ENCODE measurements around the gene CCNF.

CCNF gene

DNA sequence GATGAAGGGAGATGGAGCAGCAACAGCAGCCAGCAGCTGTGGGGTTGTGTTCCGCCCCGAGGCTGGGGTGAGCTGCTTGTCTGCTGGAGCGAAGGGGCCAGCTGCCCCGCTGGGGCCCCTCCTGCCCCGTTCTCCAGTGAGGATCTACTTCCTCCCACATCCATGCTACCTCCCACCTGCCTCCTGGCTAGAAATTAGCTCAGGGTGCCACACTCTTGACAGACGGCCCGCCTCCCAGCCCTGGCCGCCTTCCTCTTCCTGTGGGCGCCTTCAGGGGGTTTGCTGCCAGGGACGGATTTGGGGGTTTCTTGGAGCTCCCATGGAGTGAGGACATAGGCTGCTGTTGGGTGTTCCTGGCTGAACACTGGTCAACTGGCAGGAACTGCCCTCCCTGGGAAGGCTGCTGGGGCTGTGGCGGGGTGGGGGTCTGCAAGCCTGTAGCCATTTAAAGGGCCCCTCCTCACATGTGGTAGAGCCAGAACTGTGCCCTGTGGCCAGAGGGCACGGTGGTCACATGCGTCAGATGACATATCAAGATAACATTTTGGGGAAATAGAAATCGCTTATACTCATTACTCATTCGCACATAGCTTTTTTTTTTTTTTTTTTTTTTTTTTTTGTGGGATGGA lies 58.8 kb downstream of the CCNF start:
- peak; percentile 79 to 87 (median 84) for DNase-seq

DNA sequence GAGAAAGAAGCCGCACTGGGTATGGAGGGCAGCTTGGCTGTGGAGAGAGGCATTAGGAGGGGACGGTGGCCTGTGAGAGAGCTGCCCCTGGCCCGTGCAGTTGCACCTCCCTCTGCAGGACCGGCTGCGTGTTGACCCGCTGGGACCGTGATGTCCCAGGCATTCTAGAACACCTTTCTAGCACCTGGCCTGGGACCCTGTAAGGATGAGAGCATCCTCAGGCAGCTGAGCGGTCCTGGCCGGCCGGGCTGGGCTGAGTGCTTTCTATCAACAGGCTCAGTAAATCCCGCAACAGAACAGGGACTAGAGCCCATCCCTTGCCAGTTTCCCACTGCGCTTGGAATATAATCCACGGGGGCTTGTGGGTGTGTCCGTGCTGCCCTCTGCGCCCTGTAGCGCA lies 60.3 kb downstream of the CCNF start:
- no peak for DNase-seq

DNA sequence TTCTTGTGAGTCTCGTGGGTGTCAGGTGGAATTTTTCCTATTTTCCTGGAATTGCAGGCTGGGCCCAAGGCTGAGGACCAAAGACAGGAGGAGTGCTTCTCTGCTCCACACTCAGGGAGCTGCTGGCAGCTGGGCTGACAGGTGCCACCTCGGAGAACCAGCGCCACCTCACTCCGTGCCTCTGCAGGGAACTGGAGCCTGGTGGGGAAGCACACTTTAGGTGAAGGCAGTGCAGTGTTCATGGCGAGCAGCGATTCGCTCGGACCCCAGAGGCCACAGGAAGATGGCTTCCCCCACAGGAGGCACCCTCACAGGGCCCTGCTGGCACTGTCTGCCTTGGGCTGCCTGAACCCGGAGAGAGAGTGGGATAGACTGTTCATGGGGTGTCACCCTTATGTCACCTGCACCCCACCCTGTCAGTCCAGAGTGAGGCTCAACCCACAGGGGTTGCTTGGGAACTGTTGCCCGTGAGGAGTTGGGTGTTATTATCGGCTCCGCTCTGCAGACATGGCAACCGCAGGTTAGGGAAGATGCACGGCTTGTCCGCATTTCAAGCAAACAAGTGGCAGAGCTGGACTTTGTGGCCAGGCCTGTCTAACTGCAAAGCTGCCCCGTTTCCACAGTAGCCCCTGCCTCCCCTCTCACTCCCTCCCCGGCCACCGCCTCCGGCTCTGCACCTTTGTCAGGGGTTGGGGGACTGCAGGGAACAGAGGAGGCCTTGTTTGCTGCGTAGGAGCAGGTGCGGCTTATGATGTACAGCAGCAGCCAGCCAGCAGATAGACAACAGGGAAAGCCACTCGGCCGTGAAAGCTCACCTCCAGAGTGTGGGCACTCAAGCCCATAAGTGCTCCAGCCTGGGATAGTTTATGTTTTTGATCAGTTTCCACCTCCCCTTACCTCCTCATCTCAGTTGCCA lies 61.2 kb downstream of the CCNF start:
- DNase-seq: no peak

DNA sequence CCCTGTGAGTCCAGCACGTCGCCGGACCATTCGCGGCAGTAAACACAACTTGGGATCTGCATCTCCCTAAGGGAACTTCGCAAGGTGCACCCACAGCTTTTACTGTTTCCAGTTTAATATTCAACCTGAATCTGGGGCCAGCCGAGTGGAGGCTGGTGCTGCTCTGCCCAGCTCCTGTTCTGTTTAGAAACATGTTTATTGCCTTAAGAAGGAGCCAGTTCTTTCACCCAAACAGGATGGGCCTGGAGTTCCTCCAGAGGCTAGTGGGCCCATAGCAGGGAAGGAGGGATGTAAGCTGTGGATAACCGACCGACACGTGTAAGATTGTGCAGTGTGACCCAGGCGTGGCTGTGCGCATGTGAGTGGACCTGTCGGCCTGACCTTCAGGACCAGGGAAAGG lies 63.0 kb downstream of the CCNF start:
- no peak for DNase-seq

DNA sequence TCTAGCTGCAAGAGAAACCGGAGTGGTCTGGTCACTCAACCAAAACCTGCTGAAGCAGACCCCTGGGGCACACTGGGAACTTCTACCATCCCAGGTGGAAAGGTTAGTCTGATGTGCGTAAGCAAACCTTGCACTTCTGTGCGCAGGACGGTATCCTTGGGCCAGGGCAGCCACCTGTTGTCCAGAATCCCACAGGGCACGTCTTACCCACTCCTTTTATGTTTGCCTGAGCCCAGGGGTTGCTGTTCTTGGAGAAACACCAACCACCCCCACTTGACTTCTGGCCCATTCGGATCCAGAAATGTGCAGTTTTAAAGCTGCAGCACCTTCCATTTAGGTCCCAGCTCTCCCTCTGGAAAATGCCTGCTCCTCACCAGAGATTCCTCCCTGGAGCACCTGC lies 64.4 kb downstream of the CCNF start:
- no peak for DNase-seq

DNA sequence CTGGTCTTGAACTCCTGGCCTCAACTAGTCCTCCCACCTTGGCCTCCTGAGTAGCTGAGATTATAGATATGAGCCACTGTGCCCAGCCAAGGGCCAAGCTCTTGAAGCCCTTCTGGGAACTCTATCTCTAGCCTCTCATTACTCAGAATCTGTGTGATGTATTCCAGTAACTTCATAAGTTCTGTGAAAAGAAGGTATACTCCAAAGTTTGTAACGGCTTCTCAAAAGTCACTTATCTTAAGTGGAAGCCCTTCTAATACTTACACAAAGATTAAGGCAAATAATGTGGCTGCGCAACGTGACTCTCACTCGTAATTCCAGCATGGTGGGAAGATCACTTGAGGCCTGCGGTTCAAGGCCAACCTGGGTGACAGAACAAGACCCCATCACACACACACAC lies 65.4 kb downstream of the CCNF start:
- no peak for DNase-seq

DNA sequence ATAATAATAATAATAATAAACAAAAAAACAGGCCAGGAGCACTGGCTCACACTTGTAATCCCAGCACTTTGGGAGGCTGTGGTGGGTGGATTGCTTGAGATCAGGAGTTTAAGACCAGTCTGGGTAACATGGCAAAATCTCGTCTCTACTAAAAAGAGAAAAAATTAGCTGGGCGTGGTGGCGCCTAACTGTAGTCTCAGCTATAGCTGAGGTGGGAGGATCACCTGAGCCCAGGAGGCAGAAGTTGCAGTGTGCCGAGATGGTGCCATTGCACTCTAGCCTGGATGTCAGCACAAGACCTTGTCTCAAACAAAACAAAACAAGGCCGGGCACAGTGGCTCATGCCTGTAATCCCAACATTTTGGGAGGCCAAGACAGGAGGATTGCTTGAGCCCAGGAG lies 65.8 kb downstream of the CCNF start:
- no peak for DNase-seq

DNA sequence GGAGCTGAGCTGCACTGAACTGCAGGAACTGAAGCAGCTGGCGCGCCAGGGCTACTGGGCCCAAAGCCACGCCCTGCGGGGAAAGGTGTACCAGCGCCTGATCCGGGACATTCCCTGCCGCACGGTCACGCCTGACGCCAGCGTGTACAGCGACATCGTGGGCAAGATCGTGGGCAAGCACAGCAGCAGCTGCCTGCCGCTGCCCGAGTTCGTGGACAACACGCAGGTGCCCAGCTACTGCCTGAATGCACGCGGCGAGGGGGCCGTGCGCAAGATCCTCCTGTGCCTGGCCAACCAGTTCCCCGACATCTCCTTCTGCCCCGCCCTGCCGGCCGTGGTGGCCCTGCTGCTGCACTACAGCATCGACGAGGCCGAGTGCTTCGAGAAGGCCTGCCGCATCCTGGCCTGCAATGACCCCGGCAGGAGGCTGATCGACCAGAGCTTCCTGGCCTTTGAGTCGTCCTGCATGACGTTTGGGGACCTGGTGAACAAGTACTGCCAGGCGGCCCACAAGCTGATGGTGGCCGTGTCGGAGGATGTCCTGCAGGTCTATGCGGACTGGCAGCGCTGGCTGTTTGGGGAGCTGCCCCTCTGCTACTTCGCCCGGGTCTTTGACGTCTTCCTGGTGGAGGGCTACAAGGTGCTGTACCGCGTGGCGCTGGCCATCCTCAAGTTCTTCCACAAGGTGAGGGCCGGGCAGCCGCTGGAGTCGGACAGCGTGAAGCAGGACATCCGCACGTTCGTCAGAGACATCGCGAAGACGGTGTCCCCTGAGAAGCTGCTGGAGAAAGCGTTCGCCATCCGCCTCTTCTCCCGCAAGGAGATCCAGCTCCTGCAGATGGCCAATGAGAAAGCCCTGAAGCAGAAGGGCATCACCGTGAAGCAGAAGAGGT lies 67.2 kb downstream of the CCNF start:
- no peak for DNase-seq

DNA sequence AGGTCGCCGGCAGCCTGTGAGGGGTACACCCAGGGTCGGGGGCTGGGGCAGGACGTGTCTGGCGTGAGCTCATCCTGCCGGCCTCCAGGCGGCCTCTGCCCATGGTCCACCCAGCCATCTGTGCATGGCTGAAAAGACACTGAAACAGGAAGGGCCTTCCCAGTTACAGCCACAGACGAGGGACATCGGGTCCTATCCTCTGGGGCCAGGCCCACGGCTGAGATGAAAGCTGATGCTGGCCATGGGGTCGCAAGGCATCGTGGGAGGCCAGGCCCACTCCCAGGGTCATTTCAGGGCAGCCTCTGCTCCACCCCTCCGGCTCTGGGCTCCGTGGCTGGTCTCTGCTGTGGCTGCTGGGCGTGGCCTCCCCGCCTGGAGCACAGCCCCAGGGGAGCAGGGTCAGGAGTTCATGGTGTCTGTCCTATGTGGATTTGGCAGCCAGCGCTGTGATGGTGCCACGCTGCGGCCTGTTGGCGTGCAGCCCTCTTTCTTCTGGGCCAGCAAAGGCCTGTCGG lies 67.9 kb downstream of the CCNF start:
- DNase-seq: no peak

DNA sequence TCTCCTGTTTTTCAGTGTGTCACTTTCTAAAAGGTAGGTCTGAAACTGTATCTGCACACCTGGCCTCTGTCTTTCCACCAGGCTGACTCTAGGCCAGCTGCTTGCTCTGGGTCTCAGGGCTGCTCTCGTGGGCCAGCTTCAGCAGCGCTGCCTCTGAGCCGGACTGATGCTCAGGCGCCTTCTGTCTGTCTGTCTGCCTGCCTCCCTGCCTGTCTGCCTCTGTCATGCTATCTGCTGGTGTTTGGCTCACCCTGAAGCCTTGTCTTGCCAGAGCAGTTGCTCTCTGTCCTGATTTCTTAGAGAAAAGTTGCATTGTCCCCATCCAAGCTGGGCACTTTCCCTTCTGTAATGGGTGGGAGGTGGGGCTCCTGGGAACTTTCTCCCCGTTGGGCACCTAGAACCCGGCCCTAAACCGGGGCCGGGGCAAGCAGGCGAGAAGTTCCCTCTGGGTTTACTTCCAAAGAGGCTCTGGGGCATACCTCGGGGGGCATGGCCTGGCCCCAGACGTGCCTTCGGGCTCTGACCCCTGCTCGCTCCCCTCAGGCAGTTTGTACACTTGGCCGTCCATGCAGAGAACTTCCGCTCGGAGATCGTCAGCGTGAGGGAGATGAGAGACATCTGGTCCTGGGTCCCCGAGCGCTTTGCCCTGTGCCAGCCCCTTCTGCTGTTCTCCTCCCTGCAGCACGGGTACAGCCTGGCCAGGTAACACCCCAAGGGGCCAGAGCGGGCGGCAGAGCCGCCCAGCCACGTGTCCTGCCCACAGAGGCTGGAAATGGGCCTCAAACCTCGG lies 68.6 kb downstream of the CCNF start:
- no peak for DNase-seq

DNA sequence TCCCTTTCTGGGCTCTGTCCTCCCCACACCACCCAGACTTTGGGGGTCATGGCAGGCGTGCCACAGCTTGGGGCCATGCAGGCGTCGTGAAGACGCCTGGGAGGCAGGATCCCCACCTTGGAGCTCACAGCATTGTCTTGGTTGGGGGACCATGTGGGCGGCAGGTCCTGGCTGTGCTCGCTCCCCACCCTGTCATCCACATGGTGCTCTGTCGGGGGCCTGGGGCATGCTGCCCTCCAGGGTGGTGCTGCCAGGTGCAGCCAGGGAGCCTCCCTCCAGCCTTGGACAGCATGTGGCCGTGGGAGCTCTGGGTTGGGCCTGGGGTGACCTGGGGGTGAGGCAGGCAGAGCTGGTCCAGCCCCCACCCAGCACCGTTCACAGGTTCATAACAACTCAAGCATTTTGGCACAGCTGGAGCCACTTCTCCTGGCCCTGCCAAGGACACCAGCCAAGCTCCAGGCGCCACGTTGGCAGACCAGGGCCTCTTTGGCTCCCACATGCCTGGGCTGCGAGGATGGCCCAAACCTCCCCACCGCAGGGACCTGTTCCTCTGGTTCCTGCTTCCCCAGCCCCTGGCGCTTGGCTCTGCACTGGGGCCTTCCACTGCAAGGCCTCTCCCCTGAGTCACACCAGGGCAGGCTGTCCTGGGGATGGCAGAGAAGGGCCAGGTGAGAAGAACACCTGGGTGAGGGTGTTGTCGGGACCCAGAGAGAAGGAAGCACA lies 69.4 kb downstream of the CCNF start:
- no peak for DNase-seq

DNA sequence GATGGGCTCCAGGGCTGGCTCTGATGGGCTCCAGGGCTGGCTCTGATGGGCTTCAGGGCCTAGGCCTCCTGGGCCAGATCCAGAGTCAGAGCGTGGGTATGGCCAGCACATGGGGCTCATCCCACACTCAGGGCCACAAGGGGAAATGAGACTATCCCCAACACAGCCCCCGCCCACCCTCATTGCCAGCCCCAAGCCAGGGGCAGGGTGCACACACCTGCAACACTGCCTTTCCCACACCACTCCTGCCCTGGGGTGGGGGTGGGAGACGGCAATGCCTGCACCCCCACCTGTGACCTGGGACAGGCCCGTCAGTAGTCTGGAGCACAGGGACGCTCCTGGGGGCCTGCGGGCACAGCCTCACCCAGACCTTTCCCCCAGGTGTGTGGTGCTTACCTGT lies 70.2 kb downstream of the CCNF start:
- DNase-seq: no peak

DNA sequence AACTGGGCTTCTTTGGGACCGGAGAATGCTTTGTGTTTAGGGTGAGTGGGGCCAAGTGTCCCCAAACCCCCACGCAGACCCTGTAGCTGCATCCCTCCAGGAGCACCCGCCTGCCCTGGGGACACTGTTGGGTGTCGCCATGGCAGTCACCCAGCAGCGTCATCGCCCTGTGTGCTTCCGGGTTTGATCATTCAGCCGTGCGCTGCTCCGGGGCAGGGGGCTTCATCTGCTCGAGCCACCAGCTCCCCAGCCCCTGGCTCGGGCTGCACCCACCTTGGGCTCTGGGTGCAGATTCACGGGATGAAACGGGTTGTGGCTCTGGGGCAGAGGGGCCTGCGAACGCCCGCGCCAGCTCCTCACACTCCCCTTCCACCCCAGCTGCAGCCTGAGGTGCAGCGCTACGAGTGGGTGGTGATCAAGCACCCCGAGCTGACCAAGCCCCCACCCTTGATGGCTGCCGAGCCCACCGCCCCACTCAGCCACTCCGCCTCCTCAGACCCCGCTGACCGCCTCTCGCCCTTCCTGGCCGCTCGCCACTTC lies 70.7 kb downstream of the CCNF start:
- no peak for DNase-seq

DNA sequence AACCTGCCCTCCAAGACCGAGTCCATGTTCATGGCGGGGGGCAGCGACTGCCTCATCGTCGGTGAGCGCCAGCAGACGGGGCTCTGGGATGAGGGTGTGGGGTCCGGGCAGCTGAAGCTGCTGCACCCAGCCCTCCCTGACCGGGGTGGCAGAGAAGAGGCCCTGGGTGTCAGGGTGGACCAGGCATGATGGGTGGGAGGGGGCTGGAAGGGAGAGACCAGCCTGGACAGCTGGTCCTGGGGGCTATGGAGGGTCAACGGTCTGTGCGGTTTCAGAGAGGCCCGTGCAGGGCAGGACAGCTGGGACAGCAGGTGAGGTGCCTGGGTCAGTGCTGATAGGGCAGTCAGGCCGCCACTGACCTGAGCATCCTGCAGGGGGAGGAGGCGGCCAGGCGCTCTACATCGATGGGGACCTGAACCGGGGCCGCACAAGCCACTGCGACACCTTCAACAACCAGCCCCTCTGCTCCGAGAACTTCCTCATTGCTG lies 71.2 kb downstream of the CCNF start:
- no peak for DNase-seq

DNA sequence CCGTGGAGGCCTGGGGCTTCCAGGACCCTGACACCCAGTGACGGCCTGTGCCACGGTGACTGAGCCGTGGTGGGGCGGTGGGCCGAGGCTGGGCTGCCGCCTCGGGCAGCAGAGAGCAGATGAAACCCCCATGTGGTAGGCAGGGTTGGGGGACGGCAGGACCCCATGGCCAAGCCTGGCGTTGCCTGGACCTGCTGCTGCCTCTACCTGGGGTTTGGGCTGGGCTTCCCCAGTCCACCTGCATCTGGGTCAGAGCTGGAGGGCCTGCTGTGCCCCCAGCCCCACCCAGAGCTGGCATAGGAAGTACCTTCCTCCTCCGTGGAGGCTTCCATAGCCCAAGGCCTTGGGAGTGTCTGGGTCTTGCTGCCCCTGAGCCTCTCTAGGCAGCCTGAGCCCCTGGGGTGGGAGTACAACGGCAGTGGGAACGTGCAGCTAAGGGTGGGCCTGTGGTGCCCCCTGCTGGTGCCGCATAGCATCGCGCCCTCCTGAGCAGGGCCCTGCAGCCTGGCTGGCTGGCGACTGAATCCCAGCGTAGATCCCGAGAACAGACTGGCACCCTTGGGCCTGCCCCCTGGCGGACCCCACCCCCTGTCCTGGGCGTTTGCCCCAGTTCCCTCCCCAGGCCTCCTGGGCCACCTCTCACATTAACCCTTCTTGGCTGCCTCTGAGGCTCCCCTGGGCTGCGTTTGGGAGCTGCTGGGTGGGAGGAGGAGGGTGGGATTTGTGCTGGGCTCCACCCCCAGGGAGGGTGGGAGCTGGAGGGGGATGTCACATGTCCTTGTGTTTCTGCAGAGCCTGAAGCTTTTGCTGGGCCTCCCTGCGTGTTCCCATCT lies 71.9 kb downstream of the CCNF start:
- DNase-seq: peak; percentile 87 to 92 (median 91)

DNA sequence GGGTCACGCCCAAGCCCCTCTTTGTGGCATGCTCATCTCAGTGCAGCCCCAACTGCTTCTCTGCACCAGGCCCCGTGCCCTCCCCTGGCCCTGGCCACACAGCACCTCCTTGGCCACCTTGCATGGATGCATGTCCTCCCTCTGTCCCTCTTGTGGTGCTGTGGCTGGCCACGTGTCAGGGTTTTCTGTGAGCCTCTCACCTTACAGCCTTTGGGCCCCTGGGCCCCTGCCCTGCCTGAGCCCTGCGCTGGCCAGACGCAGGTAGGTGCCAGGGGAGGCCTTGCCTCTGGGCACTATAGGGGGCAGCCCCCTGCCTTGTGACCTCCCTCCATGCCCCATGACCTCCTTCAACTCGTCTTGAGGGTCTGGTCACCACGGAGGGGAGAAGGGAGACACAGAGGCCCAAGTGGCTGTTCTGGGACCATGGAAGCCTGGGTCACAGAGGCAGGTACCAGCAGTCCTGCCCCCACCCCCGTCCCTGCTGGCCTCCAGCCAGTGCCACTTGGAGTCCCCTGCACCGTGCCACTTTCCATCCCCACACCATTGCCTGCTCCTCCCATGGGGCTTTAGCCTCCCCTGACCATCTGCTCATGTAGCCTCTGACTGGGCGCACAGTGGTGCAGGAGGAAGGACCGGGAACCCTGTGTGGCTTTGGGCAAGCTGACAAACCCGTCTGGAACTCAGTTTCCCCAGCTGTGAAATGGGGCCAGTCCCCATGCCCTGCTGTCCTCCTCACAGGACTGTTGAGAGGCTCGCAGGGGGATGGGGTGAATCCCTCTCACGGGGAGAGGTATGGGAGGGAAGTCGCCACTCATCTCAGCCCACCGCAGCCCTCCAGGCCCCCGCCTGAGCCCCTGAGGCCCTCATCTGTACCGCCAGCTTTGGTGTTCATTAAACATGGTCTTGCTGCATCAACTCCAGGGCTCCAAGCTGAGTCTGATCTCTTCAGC lies 73.0 kb downstream of the CCNF start:
- DNase-seq: no peak

DNA sequence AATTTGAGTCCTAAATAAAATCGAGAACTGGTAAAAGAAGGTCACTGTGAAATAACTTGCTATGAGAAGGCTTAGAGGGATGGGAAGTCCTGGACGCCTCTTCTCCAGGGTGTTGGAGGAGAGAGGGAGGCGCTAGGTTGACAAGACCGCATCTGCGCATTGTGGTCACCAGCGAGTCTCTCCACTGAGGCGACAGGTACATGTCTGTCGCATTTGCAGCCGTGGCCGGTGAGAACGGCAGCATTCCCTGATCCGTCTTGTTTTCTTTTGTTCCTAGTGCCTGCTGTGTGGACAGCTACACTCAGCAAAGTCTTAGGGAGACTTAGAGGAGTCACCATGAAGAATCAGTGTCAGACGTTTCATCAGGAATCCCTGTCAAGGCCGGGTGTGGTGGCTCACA lies 76.4 kb downstream of the CCNF start:
- no peak for DNase-seq

DNA sequence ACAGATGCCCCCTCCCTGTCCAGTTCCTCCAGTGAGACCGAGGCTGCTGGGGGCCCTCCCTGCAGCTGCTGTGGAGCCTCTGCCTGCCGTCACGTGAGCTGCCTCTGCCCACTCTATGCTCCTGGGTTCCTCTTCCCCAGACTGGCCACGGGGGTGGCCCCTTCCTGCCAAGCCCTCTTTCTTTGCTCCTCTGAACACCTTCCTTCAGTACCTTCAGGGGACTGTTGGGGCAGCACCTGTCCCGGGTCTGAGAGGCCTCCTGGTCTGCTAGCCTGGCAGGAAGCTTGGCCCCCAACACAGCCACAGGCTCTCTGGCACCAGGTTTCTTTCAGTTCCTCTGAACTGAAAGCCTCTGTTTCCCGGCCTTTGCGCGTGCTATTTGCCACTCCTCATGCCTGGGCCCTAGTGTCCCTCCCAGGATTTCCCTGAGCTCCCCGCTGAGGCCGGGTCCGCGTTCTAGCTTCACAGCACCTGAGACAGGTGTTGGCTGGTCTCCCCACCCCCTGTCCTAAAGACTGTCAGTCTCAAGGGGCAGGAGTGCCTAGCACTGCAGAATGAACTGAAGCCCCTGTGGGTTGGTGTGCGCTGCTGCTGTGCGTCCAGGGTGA lies 77.9 kb downstream of the CCNF start:
- DNase-seq: peak; percentile 70 to 82 (median 71)

DNA sequence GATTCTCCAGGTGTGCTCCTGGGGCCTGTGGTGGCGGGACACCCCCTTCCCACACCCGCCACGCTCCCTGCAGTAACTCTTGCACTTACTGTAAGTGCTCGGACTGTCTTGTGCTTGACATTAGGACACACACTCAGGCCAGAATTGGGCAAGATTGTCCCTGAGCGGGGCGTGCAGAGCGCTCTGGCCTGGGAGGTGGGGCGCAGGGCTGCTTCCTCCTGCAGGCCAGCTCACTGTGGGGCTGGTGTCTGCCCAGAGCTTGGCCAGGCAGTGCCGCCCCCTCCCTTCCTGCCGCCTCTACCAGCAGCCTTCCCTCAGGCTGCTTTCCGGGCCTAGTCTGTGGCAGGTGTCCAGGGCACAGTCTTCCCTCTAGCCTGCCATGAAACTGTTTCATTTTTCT lies 78.4 kb downstream of the CCNF start:
- peak; percentile 80 to 84 (median 83) for DNase-seq

Data from suppressor macrophage treated with lipopolysaccharide for 1 hour (primary cell).